Left colon (tissue), 2 donors: ENCODE results near the gene EGR2. TPM values are rescaled to one million over a fixed set of nuclear protein-coding genes. Genes with fewer than 3 reads are reported as not detected.

Source experiments
- ATAC-seq: fragments of 200-7000 bp; cut with Tn5 transposase; one replicate; pipeline ENCODE4 v1.9.1; 2020; ENCODE audit warnings: mild to moderate bottlenecking, moderate library complexity
- DNase-seq, 2 donors: peaks; one replicate each; pipeline ENCODE4 v3.0.0-alpha.2; 2020
- intact Hi-C, 2 donors: fragments of 100-400 bp; cut with DNase I in 1 of 2; cut with micrococcal nuclease in 1 of 2; formaldehyde crosslinking; loops; one replicate each; pipeline versions ENCODE4 v1.11.2 to v1.14.0; 2022; cut with DNase I, micrococcal nuclease
- total RNA-seq, 2 donors: library from RNA; stranded (reverse); fragmentation: NEBNext Ultra II Directional; extraction: Animal tissue kit (Norgen Biotek cat#: 25700); gene quantifications; one replicate each; pipeline ENCODE4 v1.2.1, GENCODE V29; 2021
- donor health status: DM: no; HTN: no; CAD: no.
- donor health status: DM: yes; HTN: yes; CAD: no.

Gene EGR2
- total RNA-seq, 2 donors from 2014 or later: 1.1 to 1.2 TPM

GRCh38 chr10:62765726-62766125 lies 50.4 kb downstream of the EGR2 start:
- no peak for DNase-seq
- ATAC-seq: no peak

GRCh38 chr10:62764011-62764410 lies 52.2 kb downstream of the EGR2 start:
- ATAC-seq (no peak), DNase-seq (no peak)
- intact Hi-C loops: no loop called here

More at GRCh38 chr10:62765726-62766125, 50.4 kb downstream of the EGR2 start:
- intact Hi-C loops: no loop called here

- ATAC-seq (no peak), DNase-seq (no peak)
- intact Hi-C loops: no loop called here
Measured at GRCh38 chr10:62763155-62763554, 53.0 kb downstream of the EGR2 start.

Other genes with a start within 250 kb of the EGR2 start
- 10 to 100 TPM; 11.4 to 12.9 TPM for gene ADO, start 11.6 kb downstream of the EGR2 start, total RNA-seq